Astrocyte of the spinal cord (primary cell): ENCODE measurements around the gene FAM47E.
A peak's percentile ranks its signal among the peaks of the same experiment; 100 is the strongest.

ENCODE experiments used
- DNase-seq: peaks from one replicate; pipeline ENCODE4 v3.0.0; 2011; ENCODE audit warnings: low read depth, low spot score
- H3K4me3 ChIP-seq: 2 replicates; pipeline ENCODE4 v1.5.1; 2011; ENCODE audit warnings: low read depth, mild to moderate bottlenecking, low read length, moderate library complexity
- CTCF ChIP-seq: IDR thresholded peaks from 2 replicates; pipeline ENCODE4 v1.5.1; 2012; ENCODE audit warnings: low read depth, mild to moderate bottlenecking, low read length, inconsistent platforms
- in situ Hi-C: cut with HindIII; loops from 2 replicates; pipeline ENCODE4 v1.10.0; 2017; ENCODE audit warnings: low sequenced_read_pairs

The FAM47E gene

GRCh38 chr4:76251441-76252270 is at the start of gene FAM47E:
FAM47E (plus strand) TSS chr4:76251721; CDS start chr4:76251747, 26 bp downstream.
- DNase-seq = peak; percentile 46
- peak; percentile 41 for TF ChIP-seq CTCF
- peak within 1 kb of the TSS; percentile 38 for H3K4me3 ChIP-seq

GRCh38 chr4:76203541-76203940 is 48.0 kb upstream of the FAM47E start:
- in situ Hi-C loops = no loop called here
- H3K4me3 ChIP-seq = no peak overlapping the region
- DNase-seq = no peak
- TF ChIP-seq CTCF = no peak

More at GRCh38 chr4:76251441-76252270, at the start of gene FAM47E:
- in situ Hi-C loops = no loop called here

GRCh38 chr4:76204936-76205335 is 46.6 kb upstream of the FAM47E start:
- TF ChIP-seq CTCF = no peak
- in situ Hi-C loops = no loop called here
- no peak for DNase-seq
- no peak overlapping the region for H3K4me3 ChIP-seq

GRCh38 chr4:76205476-76205875 is 46.0 kb upstream of the FAM47E start:
- no peak overlapping the region for H3K4me3 ChIP-seq
- no peak for TF ChIP-seq CTCF
- in situ Hi-C loops = no loop called here
- no peak for DNase-seq

GRCh38 chr4:76206222-76206942 is 45.1 kb upstream of the FAM47E start:
- in situ Hi-C loops = no loop called here
- H3K4me3 ChIP-seq = no peak overlapping the region

GRCh38 chr4:76207549-76207948 is 44.0 kb upstream of the FAM47E start:
- no peak for TF ChIP-seq CTCF
- no peak for DNase-seq
- in situ Hi-C loops = no loop called here
- H3K4me3 ChIP-seq = no peak overlapping the region

More at GRCh38 chr4:76206222-76206942, 45.1 kb upstream of the FAM47E start:
- TF ChIP-seq CTCF = no peak
- no peak for DNase-seq
